MM.1S (cell line): ENCODE measurements around the gene MS4A18.
"Not testable (repeated sequence)": the region's sequence is repeated elsewhere in the genome, so short reads cannot be mapped to it uniquely, and the experiment has no call there.

ENCODE experiments used
- DNase-seq: peaks from one replicate; pipeline ENCODE4 v3.0.0-alpha.2; 2015
- H2AFZ ChIP-seq: fragments of 300-600 bp; sonication (generic); 2 replicates; pipeline ENCODE4 v1.6.0; 2016; ENCODE audit warnings: antibody characterized with exemption, low read length
- H3F3A ChIP-seq: fragments of 300-600 bp; sonication (generic); 2 replicates; pipeline ENCODE4 v1.6.1; 2016; ENCODE audit warnings: mild to moderate bottlenecking, antibody characterized with exemption, low read length, moderate library complexity, mixed read lengths; ENCODE audit not compliant: insufficient read depth
- H3K27ac ChIP-seq: fragments of 300-600 bp; sonication (generic); 2 replicates; pipeline ENCODE4 v1.5.1; 2016; ENCODE audit warnings: mild to moderate bottlenecking, low read length
- H3K27me3 ChIP-seq: fragments of 300-600 bp; sonication (generic); replicated peaks from 2 replicates; pipeline ENCODE4 v1.6.0; 2016; ENCODE audit warnings: low read length; ENCODE audit not compliant: insufficient read depth
- H3K36me3 ChIP-seq: fragments of 300-600 bp; sonication (generic); replicated peaks from 2 replicates; pipeline ENCODE4 v1.6.1; 2016; ENCODE audit warnings: mild to moderate bottlenecking, low read length, mixed read lengths; ENCODE audit not compliant: insufficient read depth
- H3K4me1 ChIP-seq: fragments of 300-600 bp; sonication (generic); 2 replicates; pipeline ENCODE4 v1.6.1; 2016; ENCODE audit warnings: low read length, mixed read lengths
- H3K4me2 ChIP-seq: fragments of 300-600 bp; sonication (generic); 2 replicates; pipeline ENCODE4 v1.6.0; 2016; ENCODE audit warnings: low read depth, low read length
- H3K4me3 ChIP-seq: fragments of 300-600 bp; sonication (generic); 2 replicates; pipeline ENCODE4 v1.5.1; 2016; ENCODE audit warnings: low read length, mixed read lengths
- H3K79me2 ChIP-seq: fragments of 300-600 bp; sonication (generic); 2 replicates; pipeline ENCODE4 v1.6.1; 2016; ENCODE audit warnings: mixed run types, low read length, mixed read lengths
- H3K9ac ChIP-seq: fragments of 300-600 bp; sonication (generic); 2 replicates; pipeline ENCODE4 v1.6.1; 2016; ENCODE audit warnings: low read length, mixed read lengths
- H3K9me2 ChIP-seq: fragments of 300-600 bp; sonication (generic); replicated peaks from 2 replicates; pipeline ENCODE4 v1.6.1; 2016; ENCODE audit warnings: mild to moderate bottlenecking, low read length, mixed read lengths; ENCODE audit not compliant: insufficient read depth
- H3K9me3 ChIP-seq: fragments of 300-600 bp; sonication (generic); replicated peaks from 2 replicates; pipeline ENCODE4 v1.6.1; 2016; ENCODE audit warnings: mild to moderate bottlenecking, low read length, mixed read lengths; ENCODE audit not compliant: insufficient read depth
- H4K20me1 ChIP-seq: fragments of 300-600 bp; sonication (generic); 2 replicates; pipeline ENCODE4 v1.6.1; 2016; ENCODE audit warnings: mild to moderate bottlenecking, low read length, moderate library complexity, mixed read lengths; ENCODE audit not compliant: insufficient read depth
- EZH2 ChIP-seq: fragments of 300-600 bp; sonication (generic); optimal IDR thresholded peaks from 2 replicates; pipeline ENCODE3; 2017; ENCODE audit warnings: low read depth, mild to moderate bottlenecking, antibody characterized with exemption, low read length, mixed read lengths
- EZH2phosphoT487 ChIP-seq: fragments of 300-600 bp; sonication (generic); IDR thresholded peaks from 2 replicates; pipeline ENCODE4 v1.6.1; 2018; ENCODE audit warnings: antibody characterized with exemption, low read length
- TF ChIP-seq, protein P1 (sequence below): fragments of 300-600 bp; sonication (generic); IDR thresholded peaks from 2 replicates; pipeline ENCODE4 v1.5.1; 2016; ENCODE audit warnings: antibody characterized with exemption, low read length, mixed read lengths

Gene MS4A18

DNA sequence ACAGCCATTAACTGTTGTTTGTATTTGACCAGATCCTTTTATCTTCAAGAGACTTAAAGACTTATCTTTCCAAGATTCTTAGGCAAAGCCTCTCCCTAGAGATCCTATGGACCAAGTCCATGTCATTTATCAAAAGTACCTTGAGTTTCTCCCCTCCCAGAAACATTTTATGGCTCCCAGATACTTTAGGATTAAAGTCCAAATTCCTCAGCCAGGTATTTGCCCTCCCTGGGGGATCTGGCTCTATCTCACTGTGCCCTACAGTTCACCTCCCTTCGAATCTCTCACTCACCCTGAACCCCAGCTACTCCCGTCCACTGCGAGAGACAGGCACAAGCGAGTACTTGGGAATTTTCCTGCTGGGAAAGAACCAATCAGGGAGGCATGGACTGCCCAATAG lies 13.2 kb upstream of the MS4A18 start:
- Histone ChIP-seq H3K36me3 (no peaks in the 10 kb centered on the region), H4K20me1 (no peaks in the 10 kb centered on the region), H3K9ac (no peak overlapping the region), H3K27ac (no peak overlapping the region), H3K9me3 (no peaks in the 10 kb centered on the region), H2AFZ (no peak overlapping the region), H3K9me2 (no peaks in the 10 kb centered on the region), H3K27me3 (no peaks in the 10 kb centered on the region), H3K79me2 (no peaks in the 10 kb centered on the region), H3K4me2 (no peak overlapping the region), H3F3A (no peaks in the 10 kb centered on the region), H3K4me1 (no peaks in the 10 kb centered on the region), H3K4me3 (no peak overlapping the region)
- DNase-seq: no peak
- no peak for TF ChIP-seq EZH2phosphoT487

DNA sequence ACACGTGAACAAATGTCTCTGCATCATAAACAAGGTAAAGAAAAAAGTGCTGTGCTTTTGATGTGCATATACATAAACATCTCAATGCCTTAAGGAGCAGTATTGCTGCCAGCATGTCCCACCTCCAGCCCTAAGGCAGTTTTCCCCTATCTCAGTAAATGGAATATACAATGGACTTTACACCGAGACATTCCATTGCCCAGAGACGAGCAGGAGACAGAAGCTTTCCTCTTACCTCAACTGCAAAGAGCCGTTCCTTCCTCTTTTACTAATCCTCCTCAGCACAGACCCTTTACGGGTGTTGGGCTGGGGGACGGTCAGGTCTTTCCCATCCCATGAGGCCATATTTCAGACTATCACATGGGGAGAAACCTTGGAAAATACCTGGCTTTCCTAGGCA lies 11.1 kb upstream of the MS4A18 start:
- H3K36me3 ChIP-seq, H3K4me1 ChIP-seq, H3K4me2 ChIP-seq, H3K4me3 ChIP-seq, H2AFZ ChIP-seq, DNase-seq, H3K9me2 ChIP-seq, H3F3A ChIP-seq, H4K20me1 ChIP-seq, H3K9ac ChIP-seq, H3K9me3 ChIP-seq, H3K79me2 ChIP-seq, H3K27me3 ChIP-seq, H3K27ac ChIP-seq: not testable (repeated sequence)

DNA sequence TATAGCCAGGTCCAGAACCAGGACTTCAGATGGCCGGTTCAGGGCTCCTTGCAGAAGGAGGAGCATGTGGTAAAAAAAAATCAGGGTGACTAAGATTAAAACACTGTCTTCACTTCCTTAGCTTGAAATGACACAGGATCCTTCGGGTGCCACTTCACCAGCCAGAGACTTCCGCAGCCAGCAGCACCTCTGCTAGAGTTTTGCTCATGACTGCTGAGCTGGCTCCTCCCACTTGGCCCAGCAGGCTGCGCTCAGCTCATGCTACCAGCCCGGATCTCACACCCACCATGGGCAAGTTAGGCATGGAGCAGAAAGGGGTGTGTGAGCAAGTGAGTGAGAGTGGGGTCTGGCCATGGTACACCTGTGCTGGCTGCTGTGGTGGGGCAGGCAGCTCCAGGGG lies 6.6 kb upstream of the MS4A18 start:
- Histone ChIP-seq H3K4me1 (no peaks in the 10 kb centered on the region), H3K27me3 (no peaks in the 10 kb centered on the region), H3K9me3 (no peaks in the 10 kb centered on the region), H3K4me2 (no peak overlapping the region), H3K79me2 (no peaks in the 10 kb centered on the region), H3K4me3 (no peak overlapping the region), H3F3A (no peaks in the 10 kb centered on the region), H3K27ac (no peak overlapping the region), H2AFZ (no peak overlapping the region), H3K9ac (no peak overlapping the region), H4K20me1 (no peaks in the 10 kb centered on the region), H3K36me3 (no peaks in the 10 kb centered on the region), H3K9me2 (no peaks in the 10 kb centered on the region)
- TF ChIP-seq EZH2 (no peak), EZH2phosphoT487 (no peak)
- TF ChIP-seq, protein P1, sequence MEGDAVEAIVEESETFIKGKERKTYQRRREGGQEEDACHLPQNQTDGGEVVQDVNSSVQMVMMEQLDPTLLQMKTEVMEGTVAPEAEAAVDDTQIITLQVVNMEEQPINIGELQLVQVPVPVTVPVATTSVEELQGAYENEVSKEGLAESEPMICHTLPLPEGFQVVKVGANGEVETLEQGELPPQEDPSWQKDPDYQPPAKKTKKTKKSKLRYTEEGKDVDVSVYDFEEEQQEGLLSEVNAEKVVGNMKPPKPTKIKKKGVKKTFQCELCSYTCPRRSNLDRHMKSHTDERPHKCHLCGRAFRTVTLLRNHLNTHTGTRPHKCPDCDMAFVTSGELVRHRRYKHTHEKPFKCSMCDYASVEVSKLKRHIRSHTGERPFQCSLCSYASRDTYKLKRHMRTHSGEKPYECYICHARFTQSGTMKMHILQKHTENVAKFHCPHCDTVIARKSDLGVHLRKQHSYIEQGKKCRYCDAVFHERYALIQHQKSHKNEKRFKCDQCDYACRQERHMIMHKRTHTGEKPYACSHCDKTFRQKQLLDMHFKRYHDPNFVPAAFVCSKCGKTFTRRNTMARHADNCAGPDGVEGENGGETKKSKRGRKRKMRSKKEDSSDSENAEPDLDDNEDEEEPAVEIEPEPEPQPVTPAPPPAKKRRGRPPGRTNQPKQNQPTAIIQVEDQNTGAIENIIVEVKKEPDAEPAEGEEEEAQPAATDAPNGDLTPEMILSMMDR: no peak
- DNase-seq: no peak

DNA sequence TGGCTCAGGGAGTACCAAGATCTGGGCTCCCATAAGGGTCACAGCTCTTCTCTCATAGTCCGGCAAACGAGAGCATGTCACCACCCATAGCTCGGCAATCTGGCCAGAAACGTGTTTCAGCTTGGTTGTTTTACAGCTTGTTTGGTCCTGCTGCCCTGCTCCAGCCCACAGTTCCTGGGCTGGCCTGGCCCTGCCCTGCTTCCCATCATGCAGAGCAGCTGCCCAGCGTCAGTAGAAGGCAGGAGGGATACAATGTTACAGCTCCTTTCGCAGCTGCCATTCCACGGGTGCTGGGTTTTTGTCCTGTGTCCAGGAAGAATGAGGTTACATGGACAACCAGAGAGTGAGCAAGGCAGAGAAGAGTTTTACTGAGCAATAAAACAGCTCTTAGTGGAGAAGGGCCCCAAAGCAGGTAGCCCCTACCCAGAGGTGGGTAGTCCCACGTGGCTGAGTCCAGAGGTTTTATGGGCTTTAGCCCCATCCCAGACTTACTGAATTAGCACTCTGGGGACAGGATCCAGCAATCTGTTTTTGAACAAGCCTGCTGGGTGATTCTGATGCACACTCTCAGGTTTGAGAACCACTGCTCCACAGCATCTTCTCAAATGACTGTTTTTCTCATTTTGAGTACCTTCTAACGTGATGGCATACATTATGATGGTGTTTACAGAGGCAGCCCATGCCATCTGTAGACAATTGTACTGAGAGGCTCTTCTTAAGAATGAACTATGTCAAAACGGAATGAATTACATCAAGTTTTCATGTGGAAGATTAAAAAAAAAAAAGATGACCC lies 5.8 kb upstream of the MS4A18 start:
- Histone ChIP-seq H3K4me3 (no peak overlapping the region), H3K79me2 (no peaks in the 10 kb centered on the region), H3K4me2 (no peak overlapping the region), H3K27me3 (no peaks in the 10 kb centered on the region), H3K9me2 (no peaks in the 10 kb centered on the region), H3K27ac (no peak overlapping the region), H3K9ac (no peak overlapping the region), H3F3A (no peaks in the 10 kb centered on the region), H2AFZ (no peak overlapping the region), H3K36me3 (no peaks in the 10 kb centered on the region), H3K4me1 (no peaks in the 10 kb centered on the region), H4K20me1 (no peaks in the 10 kb centered on the region), H3K9me3 (no peaks in the 10 kb centered on the region)
- TF ChIP-seq, protein P1: no peak
- TF ChIP-seq EZH2phosphoT487: no peak
- TF ChIP-seq EZH2: no peak
- DNase-seq: no peak
